B cell (primary cell): ENCODE data around the gene WBP11.

Experiments
- CTCF ChIP-seq: fragments of 200-600 bp; IDR thresholded peaks from one replicate; pipeline ENCODE4 v1.8.0; 2022; ENCODE audit warnings: antibody characterized with exemption, mild to moderate bottlenecking
- EZH2 ChIP-seq: IDR thresholded peaks from 2 replicates; pipeline ENCODE4 v1.6.1; 2012; ENCODE audit warnings: borderline replicate concordance, low read depth, mild to moderate bottlenecking, moderate library complexity, low read length; ENCODE audit not compliant: insufficient read depth, poor library complexity, severe bottlenecking

DNA sequence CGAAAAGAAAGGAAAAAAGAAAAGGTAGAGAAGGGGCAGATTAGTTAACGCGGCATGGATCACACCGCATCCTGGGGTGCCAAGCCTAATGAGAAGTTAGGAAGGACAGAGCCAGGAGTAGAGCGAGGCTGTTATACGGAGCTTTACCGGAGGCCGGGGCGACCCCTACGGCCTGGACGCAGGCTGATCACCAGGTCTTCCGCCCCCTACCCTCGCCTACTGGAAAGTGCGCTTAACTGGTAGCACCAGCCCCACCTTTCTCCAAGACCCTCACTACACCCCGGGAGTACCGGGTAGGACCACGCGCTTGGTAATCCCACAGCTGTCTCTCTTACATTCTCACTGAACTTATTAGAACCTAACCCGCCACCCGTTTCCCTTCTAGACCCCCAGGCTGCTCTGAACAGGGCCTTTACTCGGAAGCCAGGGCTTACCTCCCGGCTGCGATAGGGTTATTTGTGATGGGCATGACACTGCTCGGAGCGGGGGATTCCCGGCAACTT lies 33.8 kb downstream of the WBP11 start:
- TF ChIP-seq CTCF (no peak), EZH2 (no peak)
